DND-41 (cell line): ENCODE data around the gene LDHAL6A.

ENCODE experiments used
- CTCF ChIP-seq: IDR thresholded peaks from 2 replicates; pipeline ENCODE4 v1.5.1; 2012; ENCODE audit warnings: borderline replicate concordance, low read length, moderate library complexity, mild to moderate bottlenecking; ENCODE audit not compliant: poor library complexity, severe bottlenecking; ENCODE audit errors: extremely low read depth
- EZH2 ChIP-seq: IDR thresholded peaks from 3 replicates; pipeline ENCODE4 v1.6.1; 2012; ENCODE audit warnings: borderline replicate concordance, low read depth, mild to moderate bottlenecking, moderate library complexity, low read length, inconsistent platforms; ENCODE audit not compliant: severe bottlenecking

- TF ChIP-seq CTCF (no peak), EZH2 (no peak)
Observed at GRCh38 chr11:18524248-18524647, 68.6 kb downstream of the LDHAL6A start.
